ENCODE results near the gene MSRB3.

DNA sequence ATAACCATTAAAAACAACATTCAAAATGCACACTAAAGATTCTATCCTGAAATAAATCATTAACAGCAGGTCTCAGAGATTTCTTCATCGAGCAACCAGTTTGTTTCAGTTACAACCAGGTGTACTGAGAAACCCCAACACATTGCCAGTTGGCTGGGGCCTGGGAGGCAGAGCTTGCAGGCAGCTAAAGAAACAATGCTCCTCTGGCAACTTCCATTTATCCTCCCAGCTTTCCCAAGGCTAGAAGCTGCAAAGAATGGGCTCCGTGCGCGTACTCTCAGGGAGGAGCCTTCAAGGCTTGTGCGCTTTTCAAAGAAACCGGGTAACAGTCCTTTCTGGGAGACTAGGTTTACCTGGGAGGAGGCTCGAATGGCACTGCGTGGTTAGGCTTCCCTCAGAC is 181.6 kb downstream of the MSRB3 start:
- TF ChIP-seq CREB1 (IDR thresholded peaks at IDR 0.05), result no peak
- TF ChIP-seq, protein P1, sequence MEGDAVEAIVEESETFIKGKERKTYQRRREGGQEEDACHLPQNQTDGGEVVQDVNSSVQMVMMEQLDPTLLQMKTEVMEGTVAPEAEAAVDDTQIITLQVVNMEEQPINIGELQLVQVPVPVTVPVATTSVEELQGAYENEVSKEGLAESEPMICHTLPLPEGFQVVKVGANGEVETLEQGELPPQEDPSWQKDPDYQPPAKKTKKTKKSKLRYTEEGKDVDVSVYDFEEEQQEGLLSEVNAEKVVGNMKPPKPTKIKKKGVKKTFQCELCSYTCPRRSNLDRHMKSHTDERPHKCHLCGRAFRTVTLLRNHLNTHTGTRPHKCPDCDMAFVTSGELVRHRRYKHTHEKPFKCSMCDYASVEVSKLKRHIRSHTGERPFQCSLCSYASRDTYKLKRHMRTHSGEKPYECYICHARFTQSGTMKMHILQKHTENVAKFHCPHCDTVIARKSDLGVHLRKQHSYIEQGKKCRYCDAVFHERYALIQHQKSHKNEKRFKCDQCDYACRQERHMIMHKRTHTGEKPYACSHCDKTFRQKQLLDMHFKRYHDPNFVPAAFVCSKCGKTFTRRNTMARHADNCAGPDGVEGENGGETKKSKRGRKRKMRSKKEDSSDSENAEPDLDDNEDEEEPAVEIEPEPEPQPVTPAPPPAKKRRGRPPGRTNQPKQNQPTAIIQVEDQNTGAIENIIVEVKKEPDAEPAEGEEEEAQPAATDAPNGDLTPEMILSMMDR (IDR thresholded peaks at IDR 0.05; ENCODE audit: control extremely low read depth in 1 of 3, insufficient read depth in 1 of 3, low read depth in 1 of 3, low read length in 3 of 3), result no peak
- TF ChIP-seq YY1 (IDR thresholded peaks at IDR 0.05; ENCODE audit: low read depth, low read length), result no peak
- no peak for TF ChIP-seq ZNF274 (IDR thresholded peaks at IDR 0.05; ENCODE audit: borderline replicate concordance, extremely low read depth, low read length)
- no peak for TF ChIP-seq POLR2A (IDR thresholded peaks at IDR 0.05; ENCODE audit: control extremely low read depth in 1 of 2, low read depth in 2 of 2, low read length in 2 of 2)
- no peak for TF ChIP-seq CEBPB (IDR thresholded peaks at IDR 0.05; ENCODE audit: low read depth, low read length)
- TF ChIP-seq SIN3A (conservative IDR thresholded peaks at IDR 0.05 in 1 of 2, IDR thresholded peaks at IDR 0.05 in 1 of 2; ENCODE audit: low read depth in 1 of 2, low read length in 2 of 2), result no peak
- no peak for TF ChIP-seq MAX (IDR thresholded peaks at IDR 0.05)
- no peak for TF ChIP-seq SRF (IDR thresholded peaks at IDR 0.05; ENCODE audit: low read depth, low read length)
- no peak for TF ChIP-seq EP300 (IDR thresholded peaks at IDR 0.05; ENCODE audit: borderline replicate concordance in 1 of 2, low read depth in 2 of 2, low read length in 2 of 2)
- TF ChIP-seq EZH2 (IDR thresholded peaks at IDR 0.05; ENCODE audit: low read depth, low read length, severe bottlenecking), result no peak
- TF ChIP-seq, protein P2, sequence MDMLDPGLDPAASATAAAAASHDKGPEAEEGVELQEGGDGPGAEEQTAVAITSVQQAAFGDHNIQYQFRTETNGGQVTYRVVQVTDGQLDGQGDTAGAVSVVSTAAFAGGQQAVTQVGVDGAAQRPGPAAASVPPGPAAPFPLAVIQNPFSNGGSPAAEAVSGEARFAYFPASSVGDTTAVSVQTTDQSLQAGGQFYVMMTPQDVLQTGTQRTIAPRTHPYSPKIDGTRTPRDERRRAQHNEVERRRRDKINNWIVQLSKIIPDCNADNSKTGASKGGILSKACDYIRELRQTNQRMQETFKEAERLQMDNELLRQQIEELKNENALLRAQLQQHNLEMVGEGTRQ (IDR thresholded peaks at IDR 0.05; ENCODE audit: low read length), result no peak
- no peak for TF ChIP-seq MAFK (IDR thresholded peaks at IDR 0.05; ENCODE audit: low read depth, low read length)
